Anterior cingulate cortex (tissue), 58 donors: ENCODE data around the gene MYORG.

Source experiments
- DNase-seq, 58 donors: peaks; one replicate each; lab custom pipeline; 2025; lab: John Stamatoyannopoulos, UW

MYORG gene

DNA sequence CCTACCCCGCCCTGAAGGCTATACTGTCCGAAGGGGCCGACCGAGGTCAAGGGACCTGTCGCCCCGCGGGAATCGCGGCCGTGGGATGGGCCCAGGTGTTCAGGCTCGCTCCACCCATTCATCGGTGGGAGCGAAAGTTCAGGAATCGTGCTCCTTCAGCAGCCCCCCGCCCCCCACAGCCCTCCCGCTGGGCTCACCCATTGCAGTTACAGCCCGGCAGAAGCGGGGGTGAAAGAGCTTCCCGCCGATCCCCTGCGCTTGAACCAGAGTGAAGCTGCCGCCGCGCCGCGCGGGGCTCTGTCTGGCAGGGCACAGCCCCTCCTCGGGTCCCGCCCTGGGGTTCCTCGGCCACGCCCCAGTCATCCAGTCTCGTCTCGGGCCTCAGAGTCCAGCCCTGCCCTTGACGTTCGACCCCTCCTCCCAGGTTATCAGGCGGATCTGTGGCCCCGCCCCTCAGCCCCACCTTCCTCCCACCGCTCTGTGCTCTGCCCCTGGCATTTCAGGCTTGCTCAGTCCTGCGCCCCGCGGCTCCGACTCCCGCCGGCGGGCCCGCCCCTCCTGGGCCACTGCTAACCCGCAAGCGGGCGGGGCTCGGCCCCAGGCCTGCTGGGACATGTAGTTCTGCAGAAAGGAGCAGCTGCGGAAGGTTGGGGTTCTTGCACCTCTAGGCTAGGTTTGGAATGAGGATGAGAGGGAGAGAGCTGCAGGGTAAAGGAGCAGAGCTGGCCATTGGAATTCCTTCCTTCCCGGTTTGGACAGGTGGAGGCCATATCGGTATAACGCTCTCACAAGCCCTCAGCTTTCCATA is at the start of gene MYORG:
Gene MYORG, minus strand, starts transcription at position 303 of the 808 bp plus-strand sequence. CDS start 3,955 bp downstream, outside the sequence.
- peak; percentile 41 to 95 (median 90) for DNase-seq

DNA sequence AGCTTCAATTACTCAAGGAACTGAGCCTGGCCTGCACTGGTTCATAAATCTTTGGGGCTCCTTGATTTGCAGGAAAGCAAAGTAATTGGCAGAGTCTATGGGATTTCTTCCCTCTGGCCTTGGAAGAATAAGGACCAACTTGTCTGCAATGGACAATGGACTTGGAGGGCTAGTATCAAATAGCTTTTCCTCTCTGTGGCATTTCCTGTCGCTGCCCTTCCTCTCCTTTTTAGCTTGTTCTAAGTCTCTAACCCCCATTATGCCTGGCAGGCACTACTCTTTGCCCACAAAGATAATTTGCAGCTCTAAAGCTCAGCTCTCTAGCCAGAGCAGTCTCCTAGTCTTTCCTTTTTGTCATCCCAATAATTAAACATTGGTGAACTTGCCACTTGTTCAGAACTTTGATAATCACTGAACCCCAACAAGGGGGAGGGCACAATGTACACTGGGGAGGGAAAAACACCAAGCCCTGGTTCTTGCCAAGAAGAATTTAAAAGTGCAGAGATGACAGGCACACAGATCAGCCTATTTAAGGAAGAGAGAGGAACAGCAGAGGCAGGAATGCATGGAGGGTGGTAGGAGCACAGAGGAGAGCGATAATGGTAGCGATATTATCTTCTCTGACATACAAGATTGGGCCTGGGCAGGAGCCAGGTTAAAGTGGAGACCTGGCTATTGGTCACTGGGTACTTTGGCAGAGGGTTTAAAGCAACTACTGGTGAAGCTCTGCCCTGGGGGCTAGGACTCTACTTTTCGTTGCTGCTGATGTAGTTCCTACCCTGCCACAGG is 43.2 kb upstream of the MYORG start:
- DNase-seq: no peak

DNA sequence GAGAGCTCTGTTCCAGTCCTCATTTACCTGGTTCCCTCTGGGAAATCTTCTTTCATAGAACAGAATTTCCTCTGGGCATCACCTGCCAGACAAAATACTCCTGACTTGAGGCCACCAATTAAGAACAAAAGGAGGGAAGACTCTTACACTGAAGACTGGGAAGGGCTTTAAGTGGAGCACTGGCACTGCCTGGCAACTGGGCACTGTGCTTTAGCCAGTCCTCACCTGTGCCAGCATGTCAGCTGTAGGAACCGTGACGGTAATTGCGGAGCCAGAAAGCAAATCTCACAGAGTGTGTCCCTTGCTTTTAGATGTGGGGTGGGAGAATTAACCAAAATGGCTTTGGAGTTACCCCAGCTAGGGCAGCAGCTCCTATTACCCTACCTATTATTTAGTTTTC is 41.0 kb upstream of the MYORG start:
- no peak for DNase-seq

DNA sequence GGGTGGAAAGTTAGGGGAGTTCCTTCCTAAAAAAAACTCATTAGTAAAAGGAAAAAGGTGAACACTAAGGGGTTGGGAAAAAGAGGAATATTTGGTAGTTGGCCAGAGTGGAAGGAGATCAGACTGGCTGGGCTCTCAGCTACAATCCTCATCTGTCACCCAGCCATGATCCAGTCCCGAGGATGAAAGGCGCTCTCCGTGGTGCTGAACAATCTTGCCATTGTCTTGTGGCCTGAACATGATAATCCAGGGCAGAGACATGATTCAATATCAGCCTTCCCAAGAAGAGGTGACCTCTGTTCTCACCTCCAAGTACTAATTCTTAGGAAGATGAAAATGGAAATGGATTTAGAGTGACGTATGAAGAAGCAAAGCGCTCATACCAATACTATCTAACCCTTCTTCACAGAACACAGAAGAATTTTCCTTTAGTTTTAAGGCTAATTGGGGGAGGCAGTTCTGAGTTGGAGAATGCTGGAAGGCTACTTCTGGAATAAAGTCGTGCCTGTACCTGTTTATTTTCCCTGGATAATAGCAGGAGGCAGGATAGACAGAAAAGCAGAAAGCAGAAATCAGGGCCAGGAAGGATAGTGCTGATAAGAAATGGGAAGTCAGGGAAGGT is 36.6 kb upstream of the MYORG start:
- DNase-seq: peak in 17 of 58 donors; percentile 5 to 50 (median 19)

DNA sequence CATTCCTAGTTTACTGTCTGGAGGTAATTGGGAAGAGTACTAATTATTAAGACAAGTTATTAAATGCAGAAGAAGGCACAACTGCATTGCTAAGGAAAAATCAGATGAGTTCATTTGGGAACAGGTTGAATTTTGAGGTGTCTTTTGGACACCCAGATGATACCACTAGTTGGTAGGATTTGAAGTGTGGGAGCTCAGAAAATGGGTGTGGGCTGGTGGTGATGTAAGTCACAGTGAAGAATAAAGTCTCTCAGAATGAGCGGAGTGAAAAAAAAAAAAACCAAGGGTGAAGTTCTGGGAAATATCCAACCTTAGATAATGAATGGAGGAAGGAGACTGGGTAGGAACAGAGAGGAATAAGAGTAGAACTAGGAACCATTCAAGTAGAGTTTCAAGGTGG is 35.6 kb upstream of the MYORG start:
- no peak for DNase-seq

DNA sequence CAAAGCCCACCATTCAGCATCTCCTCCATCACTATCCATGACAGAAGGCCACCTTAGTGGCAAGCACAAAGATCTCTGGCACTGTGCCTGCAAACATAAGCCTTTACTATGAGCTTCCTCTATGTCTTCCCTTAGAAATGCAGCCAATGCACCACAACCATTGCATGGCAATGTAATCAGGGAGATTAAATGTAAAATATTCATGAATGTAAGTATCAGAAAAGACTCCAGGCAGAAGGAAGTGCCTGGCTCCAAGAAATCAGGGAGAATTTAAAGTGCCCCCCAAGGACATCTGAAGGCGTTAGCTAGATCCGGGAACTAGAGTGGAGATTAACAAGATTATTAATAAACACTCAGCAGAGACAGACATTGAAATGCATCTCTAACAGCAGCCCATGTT is 32.5 kb upstream of the MYORG start:
- DNase-seq: no peak

DNA sequence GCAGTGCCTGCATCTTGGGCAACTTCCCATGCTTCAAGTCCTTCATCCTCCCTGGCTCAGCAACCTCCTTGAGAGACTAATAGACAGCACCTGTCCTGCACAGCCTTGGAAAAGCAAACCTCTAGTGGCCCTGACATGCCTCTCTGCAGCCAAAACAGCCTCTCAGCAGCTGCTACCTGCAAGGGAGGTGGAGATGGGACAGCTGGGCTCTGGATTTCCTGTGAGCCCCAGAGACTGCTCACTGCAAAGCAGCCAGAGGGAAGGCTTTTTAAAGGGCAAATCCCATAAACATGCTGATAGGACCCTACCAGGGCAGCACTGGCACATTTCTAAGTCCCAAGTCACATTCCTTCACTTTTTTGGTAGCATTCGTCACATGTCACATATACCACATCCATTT is 31.5 kb upstream of the MYORG start:
- DNase-seq: no peak

- no peak for DNase-seq
These were observed 29.5 kb upstream of the MYORG start for GRCh38 chr9:34406219-34406618.

DNA sequence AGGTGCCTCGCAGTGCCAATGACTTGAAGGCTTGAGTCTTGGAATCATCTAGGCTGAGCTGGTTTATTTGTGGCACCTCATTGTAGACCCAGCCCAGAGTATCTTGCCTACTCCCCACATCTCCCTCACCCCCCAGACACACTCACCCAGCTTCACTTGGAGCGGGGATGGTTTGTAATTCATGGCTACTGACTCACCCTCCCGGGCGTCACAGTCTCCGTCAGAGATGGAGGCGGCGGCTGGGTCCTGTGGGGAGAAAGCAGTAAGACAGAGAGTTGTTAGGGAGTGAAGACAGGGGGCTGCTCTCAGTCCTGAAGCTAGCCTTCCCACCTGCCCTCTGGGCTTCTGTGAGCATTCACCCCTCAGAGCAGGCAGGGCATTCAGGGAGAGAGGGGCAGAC is 29.0 kb upstream of the MYORG start:
- peak in 6 of 58 donors; percentile 17 to 26 (median 21) for DNase-seq

- peak in 51 of 58 donors; percentile 9 to 80 (median 42) for DNase-seq
These were observed 27.1 kb upstream of the MYORG start for GRCh38 chr9:34403554-34404380.

- DNase-seq: no peak
These were observed 24.2 kb upstream of the MYORG start for GRCh38 chr9:34400686-34401602.

DNA sequence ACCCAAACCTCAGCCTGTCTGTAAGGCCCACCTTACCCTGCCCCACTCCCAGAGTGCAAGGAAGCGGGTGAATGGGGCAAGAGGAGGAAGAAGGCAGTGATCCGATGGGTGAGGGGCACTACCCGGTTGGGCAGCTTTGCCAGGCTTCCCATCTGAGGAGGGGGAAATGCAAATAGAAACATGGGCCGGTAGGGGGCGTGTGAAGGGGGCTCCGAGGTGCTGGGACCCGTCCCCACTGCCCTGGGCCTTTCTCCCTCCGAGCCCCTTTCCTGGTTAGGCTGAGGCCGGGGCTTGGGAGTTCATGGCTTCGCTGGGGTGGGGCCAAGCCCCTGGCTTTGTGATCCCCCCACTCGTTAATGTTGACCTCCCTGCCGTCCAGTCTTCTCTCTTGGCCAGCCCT is 23.6 kb upstream of the MYORG start:
- DNase-seq: no peak

GRCh38 chr9:34399729-34400128 is 23.0 kb upstream of the MYORG start:
- peak in 10 of 58 donors; percentile 13 to 62 (median 31) for DNase-seq

- no peak for DNase-seq
These were observed 22.2 kb upstream of the MYORG start for GRCh38 chr9:34398875-34399274.

- DNase-seq: no peak
These were observed 19.8 kb upstream of the MYORG start for GRCh38 chr9:34396276-34397214.

GRCh38 chr9:34392511-34392910 is 15.8 kb upstream of the MYORG start:
- DNase-seq: no peak

GRCh38 chr9:34387239-34387638 is 10.5 kb upstream of the MYORG start:
- no peak for DNase-seq

DNA sequence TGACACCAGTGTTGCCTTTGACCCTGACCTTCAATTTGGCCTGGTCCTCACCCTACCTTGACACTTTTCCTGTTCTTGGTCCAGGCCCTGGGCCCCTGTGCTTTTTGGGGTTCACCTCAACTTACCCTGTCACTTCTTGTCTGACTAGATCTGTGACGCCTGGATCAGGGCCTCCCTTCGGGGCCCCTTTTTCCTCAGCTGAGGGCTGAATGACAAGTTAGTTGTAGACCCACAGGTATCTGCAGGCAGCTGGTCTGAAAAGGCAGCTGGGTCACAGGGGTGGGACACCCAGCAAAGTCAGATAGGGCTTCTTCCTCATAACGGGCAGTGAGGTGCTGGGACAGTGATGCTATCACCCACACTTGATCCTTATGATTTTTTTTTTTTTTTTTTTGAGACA is 10.0 kb upstream of the MYORG start:
- DNase-seq: no peak
